MM.1S (cell line): Measurements from ENCODE around the gene RAB4B.

Experiments
- DNase-seq: peaks from one replicate; pipeline ENCODE4 v3.0.0-alpha.2; 2015
- H2AFZ ChIP-seq: fragments of 300-600 bp; sonication (generic); 2 replicates; pipeline ENCODE4 v1.6.0; 2016; ENCODE audit warnings: antibody characterized with exemption, low read length
- H3F3A ChIP-seq: fragments of 300-600 bp; sonication (generic); 2 replicates; pipeline ENCODE4 v1.6.1; 2016; ENCODE audit warnings: mild to moderate bottlenecking, antibody characterized with exemption, low read length, moderate library complexity, mixed read lengths; ENCODE audit not compliant: insufficient read depth
- H3K27ac ChIP-seq: fragments of 300-600 bp; sonication (generic); 2 replicates; pipeline ENCODE4 v1.5.1; 2016; ENCODE audit warnings: mild to moderate bottlenecking, low read length
- H3K27me3 ChIP-seq: fragments of 300-600 bp; sonication (generic); replicated peaks from 2 replicates; pipeline ENCODE4 v1.6.0; 2016; ENCODE audit warnings: low read length; ENCODE audit not compliant: insufficient read depth
- H3K36me3 ChIP-seq: fragments of 300-600 bp; sonication (generic); replicated peaks from 2 replicates; pipeline ENCODE4 v1.6.1; 2016; ENCODE audit warnings: mild to moderate bottlenecking, low read length, mixed read lengths; ENCODE audit not compliant: insufficient read depth
- H3K4me1 ChIP-seq: fragments of 300-600 bp; sonication (generic); 2 replicates; pipeline ENCODE4 v1.6.1; 2016; ENCODE audit warnings: low read length, mixed read lengths
- H3K4me2 ChIP-seq: fragments of 300-600 bp; sonication (generic); 2 replicates; pipeline ENCODE4 v1.6.0; 2016; ENCODE audit warnings: low read depth, low read length
- H3K4me3 ChIP-seq: fragments of 300-600 bp; sonication (generic); 2 replicates; pipeline ENCODE4 v1.5.1; 2016; ENCODE audit warnings: low read length, mixed read lengths
- H3K79me2 ChIP-seq: fragments of 300-600 bp; sonication (generic); 2 replicates; pipeline ENCODE4 v1.6.1; 2016; ENCODE audit warnings: mixed run types, low read length, mixed read lengths
- H3K9ac ChIP-seq: fragments of 300-600 bp; sonication (generic); 2 replicates; pipeline ENCODE4 v1.6.1; 2016; ENCODE audit warnings: low read length, mixed read lengths
- H3K9me2 ChIP-seq: fragments of 300-600 bp; sonication (generic); replicated peaks from 2 replicates; pipeline ENCODE4 v1.6.1; 2016; ENCODE audit warnings: mild to moderate bottlenecking, low read length, mixed read lengths; ENCODE audit not compliant: insufficient read depth
- H3K9me3 ChIP-seq: fragments of 300-600 bp; sonication (generic); replicated peaks from 2 replicates; pipeline ENCODE4 v1.6.1; 2016; ENCODE audit warnings: mild to moderate bottlenecking, low read length, mixed read lengths; ENCODE audit not compliant: insufficient read depth
- H4K20me1 ChIP-seq: fragments of 300-600 bp; sonication (generic); 2 replicates; pipeline ENCODE4 v1.6.1; 2016; ENCODE audit warnings: mild to moderate bottlenecking, low read length, moderate library complexity, mixed read lengths; ENCODE audit not compliant: insufficient read depth
- CTCF ChIP-seq: fragments of 300-600 bp; sonication (generic); IDR thresholded peaks from 2 replicates; pipeline ENCODE4 v1.5.1; 2016; ENCODE audit warnings: antibody characterized with exemption, low read length, mixed read lengths
- EZH2 ChIP-seq: fragments of 300-600 bp; sonication (generic); optimal IDR thresholded peaks from 2 replicates; pipeline ENCODE3; 2017; ENCODE audit warnings: low read depth, mild to moderate bottlenecking, antibody characterized with exemption, low read length, mixed read lengths
- EZH2phosphoT487 ChIP-seq: fragments of 300-600 bp; sonication (generic); IDR thresholded peaks from 2 replicates; pipeline ENCODE4 v1.6.1; 2018; ENCODE audit warnings: antibody characterized with exemption, low read length

The RAB4B gene

GRCh38 chr19:40752257-40752781 is 25.7 kb upstream of the RAB4B start:
- H4K20me1 ChIP-seq: peaks cover 31% of the 10 kb centered on the region
- peaks cover 6% of the 10 kb centered on the region for H3F3A ChIP-seq
- peak overlapping the region; percentile 89 for H3K4me2 ChIP-seq
- no peaks in the 10 kb centered on the region for H3K9me3 ChIP-seq
- H3K27me3 ChIP-seq: no peaks in the 10 kb centered on the region
- H3K4me1 ChIP-seq: 0 out of 2 replicates have a peak, but pooled peaks cover 9% of the 10 kb centered on the region
- peak overlapping the region; percentile 84; the same call in 1 of the 2 replicates for H3K27ac ChIP-seq
- no peaks in the 10 kb centered on the region; the same call in none of the 2 replicates for H3K36me3 ChIP-seq
- TF ChIP-seq CTCF (no peak), EZH2 (no peak), EZH2phosphoT487 (no peak)
- peak overlapping the region; percentile 83 for H3K4me3 ChIP-seq
- no peak overlapping the region for H2AFZ ChIP-seq
- H3K9ac ChIP-seq: peak overlapping the region; percentile 95; the same call in 1 of the 2 replicates
- peak; percentile 27 for DNase-seq
- H3K79me2 ChIP-seq: peaks cover 74% of the 10 kb centered on the region
- H3K9me2 ChIP-seq: no peaks in the 10 kb centered on the region

GRCh38 chr19:40754611-40755247 is 23.3 kb upstream of the RAB4B start:
- no peaks in the 10 kb centered on the region for H3K9me2 ChIP-seq
- 0 out of 2 replicates have a peak, but pooled peaks cover 5% of the 10 kb centered on the region for H3K4me1 ChIP-seq
- H3K79me2 ChIP-seq: peaks cover 83% of the 10 kb centered on the region
- peaks cover 4% of the 10 kb centered on the region for H3K36me3 ChIP-seq
- H3K4me3 ChIP-seq: no peak overlapping the region
- H3K9ac ChIP-seq: no peak overlapping the region
- H2AFZ ChIP-seq: no peak overlapping the region
- H3K27me3 ChIP-seq: no peaks in the 10 kb centered on the region
- H3K4me2 ChIP-seq: peak overlapping the region; percentile 6; the same call in 1 of the 2 replicates
- no peaks in the 10 kb centered on the region for H3K9me3 ChIP-seq
- no peak for DNase-seq
- peaks cover 6% of the 10 kb centered on the region for H3F3A ChIP-seq
- no peak for TF ChIP-seq EZH2phosphoT487
- TF ChIP-seq EZH2: no peak
- TF ChIP-seq CTCF: no peak
- peaks cover 32% of the 10 kb centered on the region for H4K20me1 ChIP-seq
- H3K27ac ChIP-seq: no peak overlapping the region

- H4K20me1 ChIP-seq: peaks cover 32% of the 10 kb centered on the region
- no peak for DNase-seq
- no peak overlapping the region for H3K4me3 ChIP-seq
- no peak overlapping the region for H2AFZ ChIP-seq
- TF ChIP-seq EZH2phosphoT487: no peak
- no peak overlapping the region for H3K27ac ChIP-seq
- peaks cover 6% of the 10 kb centered on the region for H3F3A ChIP-seq
- H3K9ac ChIP-seq: no peak overlapping the region
- H3K36me3 ChIP-seq: peaks cover 7% of the 10 kb centered on the region
- H3K79me2 ChIP-seq: peaks cover 80% of the 10 kb centered on the region
- H3K27me3 ChIP-seq: no peaks in the 10 kb centered on the region
- H3K4me2 ChIP-seq: peak overlapping the region; percentile 6; the same call in 1 of the 2 replicates
- H3K4me1 ChIP-seq: 0 out of 2 replicates have a peak, but pooled peaks cover 5% of the 10 kb centered on the region
- no peaks in the 10 kb centered on the region for H3K9me2 ChIP-seq
- no peaks in the 10 kb centered on the region for H3K9me3 ChIP-seq
Observed at GRCh38 chr19:40755248-40755624, 22.8 kb upstream of the RAB4B start.

- H3K4me1 ChIP-seq: 0 out of 2 replicates have a peak, but pooled peaks cover 5% of the 10 kb centered on the region
- no peaks in the 10 kb centered on the region for H3K9me2 ChIP-seq
- H3K4me2 ChIP-seq: no peak overlapping the region
- H4K20me1 ChIP-seq: peaks cover 32% of the 10 kb centered on the region
- no peak overlapping the region for H2AFZ ChIP-seq
- no peak overlapping the region for H3K4me3 ChIP-seq
- H3F3A ChIP-seq: peaks cover 6% of the 10 kb centered on the region
- H3K79me2 ChIP-seq: peaks cover 83% of the 10 kb centered on the region
- TF ChIP-seq EZH2phosphoT487: no peak
- no peak for TF ChIP-seq EZH2
- no peak for DNase-seq
- no peak overlapping the region for H3K9ac ChIP-seq
- H3K9me3 ChIP-seq: no peaks in the 10 kb centered on the region
- peaks cover 8% of the 10 kb centered on the region for H3K36me3 ChIP-seq
- no peak overlapping the region for H3K27ac ChIP-seq
- no peaks in the 10 kb centered on the region for H3K27me3 ChIP-seq
Observed at GRCh38 chr19:40755791-40756190, 22.3 kb upstream of the RAB4B start.
